Stimulated activated effector memory CD8-positive, alpha-beta T cell treated with anti-CD3 and anti-CD28 coated beads, Interleukin-12 subunit alpha, Interleukin-12 subunit beta, amount 100 ng/mL, for 72 hours (primary cell): ENCODE measurements around the gene C10orf120.

Source experiments
- ATAC-seq: fragments of 150-1000 bp; cut with Tn5 transposase; 2 replicates; pipeline ENCODE4 v1.10.0; 2021
- DNase-seq, 2 donors: peaks; one replicate each; pipeline ENCODE4 v3.0.0; 2021 to 2022; ENCODE audit warnings: low spot score in 2 of 2
- H3K27ac Mint-ChIP-seq: one replicate; pipeline ENCODE4 v1.8.0; 2022; ENCODE audit warnings: mild to moderate bottlenecking, mixed read lengths
- H3K36me3 Mint-ChIP-seq: one replicate; pipeline ENCODE4 v1.8.0; 2022; ENCODE audit warnings: mild to moderate bottlenecking, mixed read lengths
- H3K4me1 Mint-ChIP-seq: one replicate; pipeline ENCODE4 v1.8.0; 2022; ENCODE audit warnings: mixed read lengths
- H3K4me3 Mint-ChIP-seq: one replicate; pipeline ENCODE4 v1.8.0; 2022; ENCODE audit warnings: mild to moderate bottlenecking, mixed read lengths
- H3K9me3 Mint-ChIP-seq: one replicate; pipeline ENCODE4 v1.8.0; 2022; ENCODE audit warnings: mixed read lengths

C10orf120 gene

DNA sequence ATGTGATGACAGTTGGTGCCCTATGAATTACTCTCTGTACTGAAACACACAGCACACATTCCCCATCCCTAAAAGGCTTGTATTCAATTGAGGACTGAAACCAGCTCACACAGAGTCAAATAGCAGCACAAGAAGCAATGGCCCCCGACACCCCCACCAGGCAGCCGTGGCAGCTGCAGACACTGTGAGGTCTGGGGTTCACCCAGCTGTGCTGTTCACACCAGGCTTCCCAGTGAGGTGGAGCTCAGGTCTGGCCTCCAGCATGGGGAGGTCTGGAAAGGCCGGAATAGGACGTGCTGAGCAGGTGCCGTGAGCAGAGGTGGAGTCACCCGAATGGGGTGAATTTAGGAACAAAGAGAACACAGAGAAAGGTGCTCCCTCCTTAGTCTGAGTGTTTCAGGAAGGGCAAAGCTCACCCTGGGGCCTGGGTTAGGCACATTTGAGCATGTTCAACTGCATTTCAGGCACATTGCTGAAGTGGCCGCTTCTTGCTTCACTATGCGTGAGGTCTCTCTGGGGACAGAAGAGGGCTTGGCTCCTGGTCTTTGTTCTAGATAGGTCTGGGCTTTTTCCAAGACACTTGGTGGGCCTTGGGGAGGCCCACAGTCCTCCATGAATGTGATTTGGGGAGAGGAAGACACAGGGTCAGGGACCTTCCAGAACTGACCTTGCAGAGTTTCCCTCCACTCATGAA, 41.1 kb downstream of the C10orf120 start:
- no peak for ATAC-seq
- no peak overlapping the region for H3K27ac Mint-ChIP-seq
- no peak for DNase-seq
- no peaks in the 10 kb centered on the region for H3K4me1 Mint-ChIP-seq
- no peaks in the 10 kb centered on the region for H3K9me3 Mint-ChIP-seq
- no peak overlapping the region for H3K4me3 Mint-ChIP-seq
- no peaks in the 10 kb centered on the region for H3K36me3 Mint-ChIP-seq

DNA sequence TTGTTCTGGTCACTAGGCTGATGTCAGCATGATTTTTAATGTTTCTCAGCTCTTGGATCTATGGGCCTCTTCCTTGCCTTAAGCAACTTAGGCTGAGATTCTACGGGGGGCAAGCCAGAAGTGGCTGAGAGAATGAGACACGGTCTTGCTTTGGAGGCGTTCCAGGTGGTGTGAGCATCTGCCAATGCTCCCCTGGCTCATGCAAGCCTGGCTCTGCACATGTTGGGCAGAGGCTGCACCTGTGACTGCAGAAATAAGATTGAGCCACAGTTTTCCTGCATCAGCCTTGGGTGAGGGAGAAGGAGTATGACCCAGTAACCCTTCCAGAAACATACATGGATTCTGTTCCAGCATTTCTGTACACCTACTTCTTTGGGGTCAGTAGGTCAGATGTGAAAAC, 41.9 kb downstream of the C10orf120 start:
- Mint-ChIP-seq H3K27ac (no peak overlapping the region), H3K9me3 (no peaks in the 10 kb centered on the region), H3K4me3 (no peak overlapping the region), H3K4me1 (no peaks in the 10 kb centered on the region), H3K36me3 (no peaks in the 10 kb centered on the region)
- no peak for DNase-seq
- no peak for ATAC-seq

DNA sequence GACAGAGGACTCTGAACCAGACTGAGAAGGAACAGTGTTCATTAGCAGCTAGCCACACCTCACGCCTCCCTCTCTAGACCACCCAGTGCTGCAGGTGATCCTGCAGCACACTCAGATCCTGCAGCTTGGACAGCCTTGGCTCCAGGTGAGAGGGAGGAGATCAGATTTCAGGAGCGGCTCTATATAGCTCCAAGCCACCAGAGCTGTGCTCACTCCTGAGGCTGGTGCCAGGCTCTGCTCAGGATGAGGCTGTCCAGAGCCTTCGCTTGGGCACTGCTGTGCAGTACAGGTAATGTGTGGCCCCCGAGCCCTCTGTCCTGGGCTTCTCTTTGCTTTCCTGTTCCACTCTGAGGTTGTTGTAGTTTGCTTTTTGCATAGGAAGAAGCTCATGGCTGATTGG, 42.4 kb downstream of the C10orf120 start:
- H3K27ac Mint-ChIP-seq = no peak overlapping the region
- DNase-seq (no peak), ATAC-seq (peak; percentile 22)
- H3K4me3 Mint-ChIP-seq = no peak overlapping the region
- H3K9me3 Mint-ChIP-seq = no peaks in the 10 kb centered on the region
- no peaks in the 10 kb centered on the region for H3K36me3 Mint-ChIP-seq
- no peaks in the 10 kb centered on the region for H3K4me1 Mint-ChIP-seq

DNA sequence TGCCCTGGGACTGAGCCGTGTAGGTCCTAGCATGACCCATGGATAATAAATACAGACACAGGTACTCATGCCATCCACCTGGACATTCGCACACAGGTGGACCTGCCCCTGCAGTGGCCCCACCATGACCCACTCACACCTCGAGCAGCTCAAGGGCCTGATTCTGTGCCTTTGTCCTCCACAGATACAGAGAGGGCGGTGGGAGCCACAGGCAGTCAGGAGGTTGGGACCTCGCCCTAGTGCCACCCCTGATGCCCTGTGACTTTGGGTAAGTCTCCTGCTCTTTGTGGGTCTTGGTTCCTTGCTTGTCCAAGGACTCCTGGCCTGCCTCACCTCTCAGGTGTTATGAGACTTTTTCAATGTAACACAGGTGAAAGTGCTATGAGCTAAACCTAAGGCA, 42.9 kb downstream of the C10orf120 start:
- H3K4me3 Mint-ChIP-seq = no peak overlapping the region
- H3K27ac Mint-ChIP-seq = no peak overlapping the region
- peaks cover 3% of the 10 kb centered on the region for H3K9me3 Mint-ChIP-seq
- DNase-seq (no peak), ATAC-seq (no peak)
- H3K36me3 Mint-ChIP-seq = no peaks in the 10 kb centered on the region
- H3K4me1 Mint-ChIP-seq = no peaks in the 10 kb centered on the region

DNA sequence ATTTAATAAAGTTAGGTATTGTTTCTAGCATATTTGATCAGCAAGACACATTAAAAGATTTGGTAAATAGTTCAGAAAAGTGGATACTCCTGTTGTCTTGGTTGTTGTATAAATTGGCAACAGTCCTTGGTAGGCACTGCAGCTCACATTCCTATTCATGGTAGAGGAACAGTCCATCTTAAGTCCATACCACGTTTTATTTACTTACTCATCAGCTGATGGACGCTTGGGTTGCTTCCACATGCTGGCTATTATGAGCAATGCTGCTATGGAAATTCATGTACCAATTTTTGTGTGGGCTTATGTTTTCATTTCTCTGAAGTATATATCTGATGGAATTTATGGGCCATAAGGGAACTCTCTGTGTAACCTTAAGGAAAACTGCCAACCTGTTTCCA, 43.3 kb downstream of the C10orf120 start:
- Mint-ChIP-seq H3K9me3 (peaks cover 3% of the 10 kb centered on the region), H3K4me1 (no peaks in the 10 kb centered on the region), H3K36me3 (no peaks in the 10 kb centered on the region), H3K27ac (no peak overlapping the region), H3K4me3 (no peak overlapping the region)
- ATAC-seq = no peak
- DNase-seq = no peak

DNA sequence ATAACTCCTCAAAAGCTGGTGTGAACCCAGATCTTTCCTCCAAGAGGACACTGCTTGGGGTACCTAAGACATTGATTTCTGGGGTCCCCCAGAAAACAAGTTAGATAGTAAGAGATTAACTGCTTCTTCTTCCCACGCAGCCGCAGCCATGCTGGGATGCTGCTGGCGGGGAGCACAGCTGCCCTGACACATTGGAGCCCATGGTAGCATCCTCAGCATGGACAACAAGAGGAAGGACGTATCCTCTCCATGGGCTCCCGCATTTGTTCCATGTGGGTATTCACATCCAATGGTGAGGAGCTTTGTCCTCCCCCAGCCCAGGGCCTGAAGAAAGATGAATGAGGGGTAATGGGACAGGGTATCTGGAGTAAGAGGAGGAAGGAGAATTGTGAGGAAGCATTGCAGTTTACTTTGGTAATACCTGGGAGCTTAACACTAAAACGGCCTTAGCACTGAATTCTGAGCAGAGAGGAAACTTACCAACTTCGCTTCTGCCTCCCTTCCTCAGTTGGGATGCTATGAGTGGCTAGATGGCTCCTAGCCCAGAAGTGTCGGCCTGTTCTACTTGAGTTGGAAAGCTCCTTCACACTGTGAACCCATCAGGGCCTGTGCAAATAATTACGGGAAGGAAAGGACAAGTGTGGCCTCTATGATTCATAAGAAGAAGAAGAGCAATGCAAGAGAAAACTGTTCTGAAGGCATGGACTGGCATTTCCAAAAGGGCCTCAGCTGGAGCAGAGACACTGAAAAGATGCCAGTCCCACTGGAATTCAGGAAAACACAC, 43.9 kb downstream of the C10orf120 start:
- Mint-ChIP-seq H3K36me3 (no peaks in the 10 kb centered on the region), H3K4me1 (no peaks in the 10 kb centered on the region), H3K4me3 (no peak overlapping the region), H3K9me3 (peaks cover 3% of the 10 kb centered on the region), H3K27ac (no peak overlapping the region)
- ATAC-seq (no peak), DNase-seq (no peak)

DNA sequence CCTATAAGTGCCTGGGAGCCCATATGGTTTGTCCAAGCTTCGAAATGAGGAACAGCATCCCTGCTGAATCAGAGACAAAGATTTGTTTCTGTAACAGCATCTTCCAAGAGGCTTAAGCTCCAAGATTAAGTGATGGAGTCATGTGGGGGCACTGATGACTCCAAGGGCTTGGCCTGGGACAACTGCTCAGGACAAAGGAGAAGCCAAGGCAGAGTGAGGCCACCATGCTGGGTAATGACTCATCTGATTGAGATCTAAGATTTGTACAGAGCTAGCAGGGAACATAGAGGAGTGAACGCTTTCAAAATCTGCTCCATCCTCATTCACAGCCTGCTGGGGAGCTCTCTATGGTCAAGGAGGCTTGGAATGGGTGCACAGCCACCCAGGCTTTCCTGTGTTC, 49.3 kb downstream of the C10orf120 start:
- H3K4me1 Mint-ChIP-seq = no peaks in the 10 kb centered on the region
- no peak overlapping the region for H3K4me3 Mint-ChIP-seq
- no peaks in the 10 kb centered on the region for H3K36me3 Mint-ChIP-seq
- peaks cover 3% of the 10 kb centered on the region for H3K9me3 Mint-ChIP-seq
- ATAC-seq = no peak
- DNase-seq = no peak
- H3K27ac Mint-ChIP-seq = no peak overlapping the region

DNA sequence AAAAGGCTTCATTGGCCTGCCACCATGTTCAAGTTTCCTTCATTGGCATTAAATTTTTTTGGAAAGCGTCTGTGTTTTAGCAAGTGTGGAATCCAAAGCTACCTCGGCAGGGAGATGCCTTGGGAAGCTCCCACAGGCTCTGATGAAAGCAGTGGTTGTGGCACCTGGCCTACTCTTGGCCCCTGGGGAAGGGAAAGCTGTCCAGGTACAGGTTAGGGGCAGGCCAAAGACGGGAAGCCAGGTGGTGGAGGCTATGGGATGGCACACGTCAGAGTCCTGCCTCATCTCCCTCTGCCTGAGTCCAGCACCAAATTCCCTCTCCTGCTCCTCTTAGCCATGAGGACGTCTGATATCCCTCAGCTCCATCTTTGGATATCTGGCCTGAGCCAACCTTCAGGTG, 49.7 kb downstream of the C10orf120 start:
- ATAC-seq = no peak
- no peak for DNase-seq
- Mint-ChIP-seq H3K36me3 (no peaks in the 10 kb centered on the region), H3K4me3 (no peak overlapping the region), H3K9me3 (peaks cover 3% of the 10 kb centered on the region), H3K4me1 (no peaks in the 10 kb centered on the region), H3K27ac (no peak overlapping the region)

DNA sequence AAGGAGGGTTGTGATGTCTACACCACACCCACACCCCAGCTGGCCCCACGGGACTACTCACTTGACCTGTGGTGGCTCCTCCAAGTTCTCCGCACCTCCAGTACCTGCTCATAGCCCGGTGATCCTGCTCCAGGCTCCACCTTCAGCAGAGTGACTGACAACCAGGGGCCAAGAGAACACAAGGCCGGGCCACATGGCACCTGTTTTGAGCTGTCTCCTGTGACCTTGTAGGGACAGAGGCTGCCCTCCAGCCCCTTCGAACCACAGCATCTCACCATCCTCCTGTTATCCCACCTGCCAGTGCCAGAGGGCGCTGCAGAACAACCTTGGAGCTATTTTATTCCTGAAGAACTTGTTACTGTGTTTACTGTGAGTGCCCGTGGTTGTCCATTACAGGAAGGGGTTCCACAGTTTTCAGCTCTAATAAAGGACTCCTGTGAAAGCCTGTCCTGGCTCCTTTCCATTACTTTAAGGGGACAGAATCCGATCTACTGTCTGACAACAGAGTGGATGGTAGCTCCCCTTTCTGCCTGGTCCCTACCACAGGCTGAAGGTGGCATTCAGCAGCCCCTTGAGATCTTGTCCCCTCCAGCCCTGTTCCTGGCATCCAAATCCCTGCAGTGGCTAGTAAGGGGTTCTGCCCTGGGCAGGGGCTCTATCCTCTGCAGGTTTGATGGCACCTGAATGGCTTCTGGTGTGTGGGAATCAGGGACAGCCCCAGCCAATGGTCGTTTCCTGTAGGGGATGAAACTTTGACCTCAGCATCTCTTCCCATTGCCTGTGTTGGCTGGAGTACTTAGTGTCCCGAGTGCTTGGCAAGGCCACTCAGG, 50.8 kb downstream of the C10orf120 start:
- no peak overlapping the region for H3K27ac Mint-ChIP-seq
- no peaks in the 10 kb centered on the region for H3K4me1 Mint-ChIP-seq
- H3K4me3 Mint-ChIP-seq = no peak overlapping the region
- DNase-seq (peak in 1 of 2 donors; percentile 59), ATAC-seq (no peak)
- no peaks in the 10 kb centered on the region for H3K36me3 Mint-ChIP-seq
- peaks cover 3% of the 10 kb centered on the region for H3K9me3 Mint-ChIP-seq
